Neural cell (in vitro differentiated cells): Measurements from ENCODE around the gene ZMYND11.

ENCODE experiments used
- CTCF ChIP-seq: fragments of 450-650 bp; IDR thresholded peaks from 2 replicates; pipeline ENCODE4 v1.5.1; 2014; ENCODE audit warnings: antibody characterized with exemption, mild to moderate bottlenecking, moderate library complexity; ENCODE audit not compliant: poor library complexity, severe bottlenecking
- EP300 ChIP-seq: fragments of 450-650 bp; conservative IDR thresholded peaks from 2 replicates; pipeline ENCODE4 v1.6.1; 2014; ENCODE audit warnings: antibody characterized with exemption, mild to moderate bottlenecking, moderate library complexity; ENCODE audit not compliant: poor library complexity, severe bottlenecking
- POLR2AphosphoS5 ChIP-seq: IDR thresholded peaks from 2 replicates; pipeline ENCODE4 v1.6.1; 2012
- RAD21 ChIP-seq: fragments of 450-650 bp; conservative IDR thresholded peaks from 2 replicates; pipeline ENCODE4 v1.6.1; 2014; ENCODE audit warnings: antibody characterized with exemption, mild to moderate bottlenecking, moderate library complexity
- REST ChIP-seq: IDR thresholded peaks from 2 replicates; pipeline ENCODE4 v1.6.1; 2012; ENCODE audit warnings: borderline replicate concordance

- TF ChIP-seq CTCF (no peak), RAD21 (no peak), EP300 (no peak), REST (no peak), POLR2AphosphoS5 (no peak)
These were observed 51.7 kb downstream of the ZMYND11 start for GRCh38 chr10:186911-187310.
